ENCODE data around the gene EEPD1.
"Not testable (repeated sequence)": the region's sequence is repeated elsewhere in the genome, so short reads cannot be mapped to it uniquely, and the experiment has no call there.

The EEPD1 gene

GRCh38 chr7:36148422-36149065 is 4.5 kb upstream of the EEPD1 start:
- Histone ChIP-seq H3K27ac (ENCODE audit: low read depth, low read length) (no peak overlapping the region), H3K36me3 (ENCODE audit: control insufficient read depth, insufficient read depth, low read length) (no peaks in the 10 kb centered on the region), H3K9me3 (ENCODE audit: control insufficient read depth, insufficient read depth, low read depth, low read length) (peaks cover 8% of the 10 kb centered on the region), H3K4me3 (ENCODE audit: low read depth, low read length) (no peak overlapping the region), H3K27me3 (ENCODE audit: control insufficient read depth, insufficient read depth, low read length) (peaks cover 1% of the 10 kb centered on the region), H3K9ac (ENCODE audit: low read length) (no peak overlapping the region), H3K4me1 (ENCODE audit: control insufficient read depth, insufficient read depth, low read length) (peaks cover 6% of the 10 kb centered on the region)

- not testable (repeated sequence) for H3K36me3 ChIP-seq (ENCODE audit: control insufficient read depth, insufficient read depth, low read length); H3K27me3 ChIP-seq (ENCODE audit: control insufficient read depth, insufficient read depth, low read length); H3K9ac ChIP-seq (ENCODE audit: low read length); H3K27ac ChIP-seq (ENCODE audit: low read depth, low read length); H3K9me3 ChIP-seq (ENCODE audit: control insufficient read depth, insufficient read depth, low read depth, low read length); H3K4me3 ChIP-seq (ENCODE audit: low read depth, low read length)
- peaks cover 12% of the 10 kb centered on the region for H3K4me1 ChIP-seq (ENCODE audit: control insufficient read depth, insufficient read depth, low read length)
These were observed 3.8 kb upstream of the EEPD1 start for GRCh38 chr7:36149240-36149639.

- Histone ChIP-seq H3K27ac (ENCODE audit: low read depth, low read length) (no peak overlapping the region), H3K9me3 (ENCODE audit: control insufficient read depth, insufficient read depth, low read depth, low read length) (peaks cover 8% of the 10 kb centered on the region), H3K4me1 (ENCODE audit: control insufficient read depth, insufficient read depth, low read length) (peaks cover 15% of the 10 kb centered on the region)
These were observed 3.2 kb upstream of the EEPD1 start for GRCh38 chr7:36149694-36150452.

GRCh38 chr7:36151921-36152755 is 916 bp upstream of the EEPD1 start:
- no peak overlapping the region for H3K27ac ChIP-seq (ENCODE audit: low read depth, low read length)
- H3K36me3 ChIP-seq (ENCODE audit: control insufficient read depth, insufficient read depth, low read length), result no peaks in the 10 kb centered on the region
- H3K4me1 ChIP-seq (ENCODE audit: control insufficient read depth, insufficient read depth, low read length), result peaks cover 26% of the 10 kb centered on the region
- peaks cover 37% of the 10 kb centered on the region for H3K27me3 ChIP-seq (ENCODE audit: control insufficient read depth, insufficient read depth, low read length)
- H3K9ac ChIP-seq (ENCODE audit: low read length), result peak overlapping the region; percentile 73
- peaks cover 8% of the 10 kb centered on the region for H3K9me3 ChIP-seq (ENCODE audit: control insufficient read depth, insufficient read depth, low read depth, low read length)
- peak overlapping the region; percentile 59 for H3K4me3 ChIP-seq (ENCODE audit: low read depth, low read length)

More at GRCh38 chr7:36149694-36150452, 3.2 kb upstream of the EEPD1 start:
- Histone ChIP-seq H3K9ac (ENCODE audit: low read length) (no peak overlapping the region), H3K27me3 (ENCODE audit: control insufficient read depth, insufficient read depth, low read length) (peaks cover 15% of the 10 kb centered on the region), H3K4me3 (ENCODE audit: low read depth, low read length) (no peak overlapping the region), H3K36me3 (ENCODE audit: control insufficient read depth, insufficient read depth, low read length) (no peaks in the 10 kb centered on the region)

GRCh38 chr7:36153571-36154097 is 580 bp downstream of the EEPD1 start:
- Histone ChIP-seq H3K27me3 (ENCODE audit: control insufficient read depth, insufficient read depth, low read length) (peaks cover 51% of the 10 kb centered on the region), H3K9me3 (ENCODE audit: control insufficient read depth, insufficient read depth, low read depth, low read length) (peaks cover 3% of the 10 kb centered on the region), H3K9ac (ENCODE audit: low read length) (peak overlapping the region; percentile 59), H3K36me3 (ENCODE audit: control insufficient read depth, insufficient read depth, low read length) (no peaks in the 10 kb centered on the region), H3K4me3 (ENCODE audit: low read depth, low read length) (peak overlapping the region; percentile 59), H3K4me1 (ENCODE audit: control insufficient read depth, insufficient read depth, low read length) (peaks cover 29% of the 10 kb centered on the region), H3K27ac (ENCODE audit: low read depth, low read length) (no peak overlapping the region)

GRCh38 chr7:36154255-36155212 is 1.5 kb downstream of the EEPD1 start:
- peaks cover 60% of the 10 kb centered on the region for H3K27me3 ChIP-seq (ENCODE audit: control insufficient read depth, insufficient read depth, low read length)
- no peaks in the 10 kb centered on the region for H3K9me3 ChIP-seq (ENCODE audit: control insufficient read depth, insufficient read depth, low read depth, low read length)
- H3K36me3 ChIP-seq (ENCODE audit: control insufficient read depth, insufficient read depth, low read length), result no peaks in the 10 kb centered on the region
- H3K4me3 ChIP-seq (ENCODE audit: low read depth, low read length), result peak overlapping the region; percentile 59
- H3K9ac ChIP-seq (ENCODE audit: low read length), result no peak overlapping the region
- H3K4me1 ChIP-seq (ENCODE audit: control insufficient read depth, insufficient read depth, low read length), result peaks cover 29% of the 10 kb centered on the region
- no peak overlapping the region for H3K27ac ChIP-seq (ENCODE audit: low read depth, low read length)

GRCh38 chr7:36155811-36156361 is 2.8 kb downstream of the EEPD1 start:
- Histone ChIP-seq H3K27me3 (ENCODE audit: control insufficient read depth, insufficient read depth, low read length) (peaks cover 68% of the 10 kb centered on the region), H3K27ac (ENCODE audit: low read depth, low read length) (no peak overlapping the region), H3K9ac (ENCODE audit: low read length) (no peak overlapping the region), H3K9me3 (ENCODE audit: control insufficient read depth, insufficient read depth, low read depth, low read length) (no peaks in the 10 kb centered on the region), H3K4me1 (ENCODE audit: control insufficient read depth, insufficient read depth, low read length) (peaks cover 29% of the 10 kb centered on the region), H3K36me3 (ENCODE audit: control insufficient read depth, insufficient read depth, low read length) (no peaks in the 10 kb centered on the region), H3K4me3 (ENCODE audit: low read depth, low read length) (peak overlapping the region; percentile 1; the same call in 1 of the 2 replicates)

GRCh38 chr7:36157527-36158320 is 4.7 kb downstream of the EEPD1 start:
- Histone ChIP-seq H3K4me3 (ENCODE audit: low read depth, low read length) (no peak overlapping the region), H3K27me3 (ENCODE audit: control insufficient read depth, insufficient read depth, low read length) (peaks cover 68% of the 10 kb centered on the region), H3K4me1 (ENCODE audit: control insufficient read depth, insufficient read depth, low read length) (peaks cover 24% of the 10 kb centered on the region), H3K36me3 (ENCODE audit: control insufficient read depth, insufficient read depth, low read length) (no peaks in the 10 kb centered on the region), H3K9me3 (ENCODE audit: control insufficient read depth, insufficient read depth, low read depth, low read length) (no peaks in the 10 kb centered on the region), H3K27ac (ENCODE audit: low read depth, low read length) (no peak overlapping the region), H3K9ac (ENCODE audit: low read length) (no peak overlapping the region)

GRCh38 chr7:36158321-36158605 is 5.2 kb downstream of the EEPD1 start:
- Histone ChIP-seq H3K27ac (ENCODE audit: low read depth, low read length) (no peak overlapping the region), H3K4me3 (ENCODE audit: low read depth, low read length) (no peak overlapping the region), H3K9me3 (ENCODE audit: control insufficient read depth, insufficient read depth, low read depth, low read length) (no peaks in the 10 kb centered on the region), H3K27me3 (ENCODE audit: control insufficient read depth, insufficient read depth, low read length) (peaks cover 68% of the 10 kb centered on the region), H3K4me1 (ENCODE audit: control insufficient read depth, insufficient read depth, low read length) (peaks cover 24% of the 10 kb centered on the region), H3K9ac (ENCODE audit: low read length) (no peak overlapping the region), H3K36me3 (ENCODE audit: control insufficient read depth, insufficient read depth, low read length) (no peaks in the 10 kb centered on the region)
